Measurements from ENCODE around the gene SLC22A4.

The SLC22A4 gene

GRCh38 chr5:132300577-132301343 is 6.6 kb downstream of the SLC22A4 start:
- no peak for DNase-seq (ENCODE audit: low read depth)

DNA sequence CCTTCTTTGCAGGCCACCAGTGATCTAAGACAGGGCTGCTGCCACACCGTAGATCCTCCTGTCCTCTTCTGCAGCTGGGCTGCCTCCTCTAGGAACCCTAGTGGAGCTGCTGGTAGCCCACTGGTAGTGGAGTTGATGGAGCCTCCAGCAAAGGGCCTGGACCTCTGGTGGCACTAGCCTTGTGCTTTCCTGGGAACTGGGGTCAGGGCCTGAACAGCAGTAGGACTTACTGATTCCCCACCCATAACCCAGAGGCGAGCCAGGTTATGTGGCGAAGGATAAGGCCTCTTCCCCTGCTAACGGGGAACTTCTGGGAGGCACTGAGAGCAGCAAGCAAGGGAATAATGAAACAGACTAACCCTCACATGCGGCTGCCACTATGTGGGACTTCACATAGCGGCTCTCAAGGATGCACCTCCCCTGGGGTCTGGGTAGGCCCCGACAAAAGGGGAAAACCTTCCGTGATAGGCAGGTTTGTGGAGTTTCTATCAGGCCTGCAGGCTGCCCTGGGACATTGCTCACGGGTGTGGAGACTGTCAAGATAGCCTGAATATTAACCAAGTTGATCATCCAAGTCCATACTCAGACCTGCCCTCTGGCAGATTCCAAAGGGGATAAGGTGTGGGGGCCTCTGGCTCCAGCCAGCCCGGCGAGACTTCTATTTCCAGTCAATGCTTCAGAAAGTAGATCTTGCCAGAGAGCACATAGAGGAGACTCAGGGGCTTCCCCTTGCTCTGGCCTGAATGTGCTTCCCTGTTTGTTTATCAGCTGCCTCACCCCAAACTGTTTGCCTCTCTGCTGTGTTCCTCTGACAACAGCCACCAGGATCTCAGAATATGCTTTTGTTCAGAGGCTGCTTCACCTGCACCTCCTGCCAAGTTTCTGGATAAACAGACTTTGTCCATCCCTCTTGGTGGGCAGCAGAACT is 7.4 kb downstream of the SLC22A4 start:
- no peak for DNase-seq (ENCODE audit: low read depth)

DNA sequence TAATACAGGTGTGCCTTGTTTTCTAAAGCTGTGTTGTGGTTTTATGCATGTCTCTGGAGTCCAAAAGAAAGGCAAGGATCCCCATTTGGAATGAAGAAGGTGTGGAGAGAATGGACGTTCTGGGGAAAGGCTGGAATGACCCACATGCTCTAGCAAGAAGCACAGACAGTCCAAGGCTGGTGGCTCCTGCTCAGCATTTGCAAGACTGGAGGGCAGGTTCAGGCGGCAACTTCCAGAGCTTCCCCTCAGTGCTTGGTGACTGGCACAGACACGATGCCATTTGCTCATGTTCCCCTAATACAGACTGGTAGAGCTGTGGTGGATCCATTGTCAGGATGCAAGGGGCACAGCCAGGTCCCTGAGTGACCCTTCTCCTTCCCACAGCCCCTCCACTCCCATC is 8.2 kb downstream of the SLC22A4 start:
- no peak for DNase-seq (ENCODE audit: low read depth)

- DNase-seq (ENCODE audit: low read depth): no peak
Measured at GRCh38 chr5:132303589-132303988, 9.4 kb downstream of the SLC22A4 start.

GRCh38 chr5:132305420-132305819 is 11.2 kb downstream of the SLC22A4 start:
- no peak for DNase-seq (ENCODE audit: low read depth)

DNA sequence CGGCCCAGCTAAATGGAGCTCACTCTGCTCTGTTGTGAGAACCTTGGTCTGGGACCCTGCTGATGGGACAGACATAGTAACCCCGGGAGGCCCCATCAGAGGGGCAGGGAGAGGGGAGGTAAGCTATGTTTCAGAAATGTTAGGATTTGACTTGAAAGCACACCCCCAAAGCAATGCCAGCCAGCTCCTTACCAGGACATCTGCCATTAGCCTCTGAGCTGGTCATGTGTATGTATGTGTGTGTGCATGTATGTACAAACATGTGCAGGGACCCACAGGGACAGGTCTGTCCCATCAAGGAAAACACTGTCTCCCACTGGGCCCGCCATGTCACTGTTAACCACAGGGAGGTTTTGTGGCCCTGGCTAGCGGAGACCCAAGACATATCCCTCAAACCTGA is 14.5 kb downstream of the SLC22A4 start:
- no peak for DNase-seq (ENCODE audit: low read depth)

- DNase-seq (ENCODE audit: low read depth): no peak
Measured at GRCh38 chr5:132309679-132310078, 15.5 kb downstream of the SLC22A4 start.

DNA sequence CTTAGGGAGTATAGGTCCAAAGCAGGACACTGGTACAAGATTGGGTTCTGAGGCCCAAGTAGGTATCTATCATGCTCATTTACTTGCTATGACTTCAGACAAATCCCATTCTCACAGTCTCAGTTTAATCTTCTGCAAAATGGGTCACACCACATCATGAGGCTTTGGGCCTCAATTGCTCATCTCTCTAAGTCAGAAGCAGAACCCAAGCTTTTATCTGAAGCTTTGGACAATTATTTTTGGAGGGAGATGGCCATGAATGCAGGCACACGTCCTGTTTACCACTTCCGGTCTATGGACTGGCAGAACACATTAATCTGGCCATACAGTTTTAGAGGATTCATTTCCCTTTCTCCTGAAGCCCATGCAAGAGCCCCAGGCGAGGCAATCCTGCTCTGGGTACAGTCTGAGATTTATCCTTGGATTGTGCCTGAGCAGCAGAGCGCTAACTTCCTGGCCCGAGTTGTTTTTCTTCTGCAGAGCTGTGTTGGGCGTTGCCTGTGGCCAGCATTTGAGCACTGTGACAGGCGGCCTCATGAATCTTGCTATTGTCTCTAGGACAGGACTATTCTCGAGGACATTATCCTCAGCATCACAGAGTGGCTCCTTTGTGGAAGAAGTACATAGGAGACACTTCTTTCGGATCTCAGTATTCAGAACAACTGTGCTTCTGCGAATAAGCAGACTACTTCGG is 16.1 kb downstream of the SLC22A4 start:
- no peak for DNase-seq (ENCODE audit: low read depth)

GRCh38 chr5:132313366-132313765 is 19.2 kb downstream of the SLC22A4 start:
- no peak for DNase-seq (ENCODE audit: low read depth)

DNA sequence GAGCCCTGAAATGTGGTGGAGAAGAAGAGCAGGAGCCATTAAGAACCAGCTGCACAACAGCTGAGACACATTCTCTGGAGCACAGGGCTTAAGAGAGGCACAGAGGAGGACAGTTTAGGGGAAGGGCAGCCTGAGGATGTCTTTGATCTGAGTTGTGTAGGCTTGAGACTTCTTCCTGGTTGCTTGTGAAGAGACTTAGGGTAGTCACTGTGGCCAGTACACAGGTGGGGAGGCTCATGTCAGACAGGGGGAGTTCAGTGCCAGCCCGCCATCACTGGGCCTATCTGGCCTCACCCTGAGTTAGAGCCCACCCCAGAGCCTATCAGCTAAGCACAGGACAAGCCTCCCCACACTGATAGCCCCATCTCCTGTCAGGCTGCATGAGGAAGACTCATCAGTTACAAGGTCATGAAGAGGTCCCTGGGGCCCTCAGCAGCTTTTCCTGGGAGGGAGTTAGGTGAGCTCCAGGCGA is 19.8 kb downstream of the SLC22A4 start:
- no peak for DNase-seq (ENCODE audit: low read depth)

DNA sequence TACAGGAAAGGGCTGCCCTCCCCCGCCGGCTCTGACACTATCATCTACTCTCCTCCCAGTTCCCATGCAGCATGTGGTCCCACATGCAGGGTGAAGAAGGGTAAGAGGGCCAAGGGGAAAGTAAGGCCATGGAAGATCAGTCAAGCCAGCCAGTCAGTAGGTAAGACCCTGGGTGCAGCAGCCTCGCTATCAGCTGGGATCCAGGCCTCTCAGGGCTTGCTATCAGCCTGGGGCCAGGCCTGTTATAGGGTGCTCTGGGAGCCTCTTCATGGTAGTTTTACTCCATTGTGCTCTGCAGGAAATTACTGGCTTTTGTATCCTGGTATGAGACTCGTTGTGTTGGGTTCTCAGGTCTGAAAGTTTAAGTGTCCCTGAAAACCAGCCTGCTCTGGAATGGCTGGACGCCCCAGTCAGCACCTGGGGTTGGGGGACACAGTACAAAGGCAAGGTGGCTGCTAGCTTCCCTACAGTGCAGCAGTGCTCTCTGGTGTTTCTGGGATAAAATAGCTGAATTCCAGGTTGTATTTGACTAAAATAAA is 21.4 kb downstream of the SLC22A4 start:
- no peak for DNase-seq (ENCODE audit: low read depth)

DNA sequence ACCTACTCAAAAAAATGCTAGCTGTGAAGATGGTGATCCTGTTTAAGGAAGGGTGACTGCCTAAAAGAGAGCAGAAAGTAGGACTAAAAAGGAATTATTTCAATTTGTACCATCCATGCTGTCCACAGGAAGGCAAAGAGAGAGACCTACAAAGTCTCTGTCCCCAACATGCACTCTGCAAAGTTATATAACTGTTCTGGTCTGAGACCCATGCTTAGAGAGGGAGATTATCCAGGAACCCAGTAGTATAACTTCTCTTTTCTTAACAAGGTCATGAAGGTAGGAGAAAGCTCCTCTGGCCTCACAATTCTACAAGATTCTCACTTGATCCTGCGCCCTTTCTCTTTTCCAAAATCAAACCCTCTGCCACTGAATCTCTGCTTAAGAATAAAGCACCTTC is 25.8 kb downstream of the SLC22A4 start:
- no peak for DNase-seq (ENCODE audit: low read depth)

DNA sequence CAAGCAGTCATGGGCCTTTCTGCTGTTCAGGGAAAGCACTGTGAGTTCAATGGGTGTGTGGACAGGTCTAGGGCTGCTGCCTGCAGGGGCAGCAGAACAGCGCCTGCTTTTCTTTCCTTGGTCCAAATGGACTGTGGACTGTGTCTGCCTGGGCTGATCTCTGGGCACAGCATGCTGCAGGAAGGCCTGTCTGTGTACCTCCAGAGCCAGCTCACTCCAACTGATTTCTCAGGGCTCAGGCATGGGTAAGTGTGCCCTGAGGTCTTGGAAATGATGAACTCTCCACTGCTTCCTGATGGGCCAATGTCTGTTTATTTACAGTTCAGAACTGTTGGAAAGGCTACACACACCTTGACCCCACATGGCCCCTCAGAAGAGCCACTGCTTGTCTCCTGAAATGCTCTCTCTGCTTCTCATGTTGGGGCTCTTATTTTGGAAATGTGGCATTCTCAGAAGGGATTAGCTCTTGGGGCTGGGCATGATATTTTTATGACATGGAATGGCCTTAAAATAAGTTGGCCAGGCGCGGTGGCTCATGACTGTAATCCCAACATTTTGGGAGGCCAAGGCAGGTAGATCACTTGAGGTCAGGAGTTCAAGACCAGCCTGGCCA is 27.0 kb downstream of the SLC22A4 start:
- DNase-seq (ENCODE audit: low read depth): no peak

GRCh38 chr5:132322266-132322665 is 28.1 kb downstream of the SLC22A4 start:
- DNase-seq (ENCODE audit: low read depth): no peak

DNA sequence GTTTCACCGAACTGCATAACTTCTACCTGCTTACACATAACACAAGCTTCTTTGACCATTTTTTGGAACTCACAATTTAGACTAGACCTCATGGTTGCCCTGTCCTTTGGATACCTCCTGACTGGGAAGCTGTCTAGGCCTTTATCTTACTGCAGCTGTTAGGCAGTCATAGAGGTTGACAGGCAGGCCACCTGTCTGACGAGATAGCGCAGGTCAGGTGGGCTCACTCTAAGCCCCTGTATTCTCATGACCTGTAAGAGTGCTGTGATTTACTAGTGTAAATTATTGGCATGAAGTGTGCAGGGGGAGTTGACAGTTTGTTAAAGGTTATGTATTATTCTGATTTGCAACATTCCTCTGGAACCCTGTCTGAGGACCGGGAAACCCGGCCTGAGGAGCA is 29.0 kb downstream of the SLC22A4 start:
- DNase-seq (ENCODE audit: low read depth): no peak

DNA sequence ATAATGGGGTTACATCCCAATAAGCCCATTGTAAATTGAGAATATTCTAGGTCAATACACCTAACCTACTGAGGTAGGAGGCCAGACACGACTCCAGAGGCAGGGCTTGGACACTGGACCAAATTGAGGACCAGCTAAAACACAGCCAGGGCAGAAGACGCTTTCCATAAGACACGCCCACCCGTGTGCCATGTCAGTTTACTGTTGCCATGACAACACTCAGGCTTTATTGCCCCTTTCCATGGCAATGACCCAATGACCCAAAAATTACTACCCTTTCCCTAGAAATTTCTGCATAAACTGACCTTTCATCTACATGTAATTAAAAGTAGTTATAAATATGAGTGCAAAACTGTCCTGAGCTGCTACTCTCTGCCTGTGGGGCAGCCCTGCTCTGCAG is 31.5 kb downstream of the SLC22A4 start:
- DNase-seq (ENCODE audit: low read depth): no peak

DNA sequence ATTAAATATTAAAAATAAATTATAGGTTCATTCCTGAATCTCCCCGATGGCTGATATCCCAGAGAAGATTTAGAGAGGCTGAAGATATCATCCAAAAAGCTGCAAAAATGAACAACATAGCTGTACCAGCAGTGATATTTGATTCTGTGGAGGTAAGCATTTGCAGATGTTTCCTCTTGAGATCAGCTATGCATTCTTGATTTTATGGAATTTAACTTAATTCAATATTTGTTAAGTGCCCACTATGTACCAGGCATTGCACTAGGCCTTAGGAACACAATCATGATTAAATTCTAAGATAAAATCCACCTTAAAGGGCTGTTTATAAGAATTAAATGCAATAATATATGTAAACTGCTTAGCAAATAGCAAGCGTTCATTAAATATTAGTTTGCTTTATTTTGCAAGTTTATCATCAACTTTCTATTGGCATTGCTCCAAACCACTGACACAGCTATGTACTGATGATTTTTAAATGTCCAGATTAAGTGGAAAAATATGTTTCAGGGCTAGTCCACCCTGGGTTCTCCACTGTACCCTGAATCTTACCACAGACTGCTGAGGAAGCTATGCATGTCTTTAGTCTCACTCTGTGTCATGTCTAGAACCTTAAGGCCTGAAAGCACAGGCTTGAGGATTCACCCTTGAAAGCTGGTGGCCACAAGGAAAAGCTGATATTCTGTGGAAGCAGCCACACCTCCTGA is 33.2 kb downstream of the SLC22A4 start:
- no peak for DNase-seq (ENCODE audit: low read depth)

GRCh38 chr5:132334812-132335211 is 40.6 kb downstream of the SLC22A4 start:
- no peak for DNase-seq (ENCODE audit: low read depth)

DNA sequence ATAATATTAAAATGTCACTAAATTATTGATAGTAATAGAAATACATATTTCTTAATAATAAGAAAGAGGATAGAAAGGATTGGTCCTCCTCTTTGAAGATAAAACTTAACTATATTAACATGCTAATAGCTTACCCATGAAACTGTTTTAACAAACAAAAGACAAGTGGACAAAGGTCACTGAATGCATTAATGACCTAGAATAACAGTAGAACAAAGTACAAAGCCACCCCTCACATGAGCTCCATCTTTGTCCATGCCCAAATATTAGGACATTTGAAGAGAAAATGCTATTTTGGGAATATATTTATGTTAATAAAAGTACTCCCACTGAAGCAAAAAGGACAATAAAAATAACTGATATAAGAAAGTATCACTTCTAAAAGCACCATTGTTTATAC is 41.2 kb downstream of the SLC22A4 start:
- DNase-seq (ENCODE audit: low read depth): no peak

DNA sequence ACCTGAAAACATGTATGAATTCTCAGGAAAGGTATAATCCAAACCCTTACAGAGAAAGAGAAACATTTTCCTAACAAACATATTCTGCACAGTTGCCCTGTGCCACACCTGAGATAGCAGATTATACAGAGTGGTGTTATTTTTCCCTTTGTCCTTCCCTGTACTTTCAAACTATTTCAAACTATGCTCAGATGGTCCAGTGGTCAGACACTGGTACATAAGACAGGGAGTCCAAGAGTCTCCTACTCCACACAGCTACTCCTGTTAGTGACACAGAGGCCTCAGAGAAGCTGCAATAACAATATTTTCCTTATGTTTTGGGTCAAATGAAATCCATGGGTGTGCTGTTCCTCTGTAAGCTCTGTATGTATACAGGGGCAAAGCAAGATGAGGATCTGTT is 45.3 kb downstream of the SLC22A4 start:
- no peak for DNase-seq (ENCODE audit: low read depth)
